GM12874 (cell line): ENCODE measurements around the gene C4orf46.

ENCODE experiments used
- CTCF ChIP-seq: IDR thresholded peaks from 2 replicates; pipeline ENCODE4 v1.5.1; 2011; ENCODE audit warnings: low read depth, mild to moderate bottlenecking, control low read depth, low read length, moderate library complexity; ENCODE audit not compliant: insufficient read depth

C4orf46 gene

GRCh38 chr4:158644356-158644755, 27.3 kb downstream of the C4orf46 start:
- no peak for TF ChIP-seq CTCF

DNA sequence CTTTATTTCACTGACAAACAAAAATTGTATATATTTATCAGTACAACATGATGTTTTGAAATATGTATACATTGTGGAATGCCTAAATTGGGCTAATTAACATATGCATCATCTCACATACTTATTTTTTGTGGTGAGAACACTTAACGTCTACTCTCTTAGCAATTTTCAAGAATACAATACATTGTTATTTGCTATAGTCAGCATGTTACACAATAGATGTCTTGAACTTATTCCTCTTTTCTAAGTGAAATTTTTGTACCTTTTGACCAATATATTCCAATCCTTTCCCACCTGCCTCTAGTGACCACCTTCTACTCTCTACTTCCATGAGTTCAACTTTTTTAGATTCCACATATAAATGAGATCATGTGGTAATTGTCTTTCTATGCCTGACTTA, 35.1 kb downstream of the C4orf46 start:
- TF ChIP-seq CTCF = no peak

GRCh38 chr4:158630893-158631292, 40.8 kb downstream of the C4orf46 start:
- no peak for TF ChIP-seq CTCF

- TF ChIP-seq CTCF = no peak
These were observed 46.1 kb downstream of the C4orf46 start for GRCh38 chr4:158625544-158625943.

GRCh38 chr4:158624889-158625478, 46.7 kb downstream of the C4orf46 start:
- peak; percentile 42; the same call in 1 of the 2 replicates for TF ChIP-seq CTCF

- no peak for TF ChIP-seq CTCF
These were observed 49.4 kb downstream of the C4orf46 start for GRCh38 chr4:158622251-158622650.

DNA sequence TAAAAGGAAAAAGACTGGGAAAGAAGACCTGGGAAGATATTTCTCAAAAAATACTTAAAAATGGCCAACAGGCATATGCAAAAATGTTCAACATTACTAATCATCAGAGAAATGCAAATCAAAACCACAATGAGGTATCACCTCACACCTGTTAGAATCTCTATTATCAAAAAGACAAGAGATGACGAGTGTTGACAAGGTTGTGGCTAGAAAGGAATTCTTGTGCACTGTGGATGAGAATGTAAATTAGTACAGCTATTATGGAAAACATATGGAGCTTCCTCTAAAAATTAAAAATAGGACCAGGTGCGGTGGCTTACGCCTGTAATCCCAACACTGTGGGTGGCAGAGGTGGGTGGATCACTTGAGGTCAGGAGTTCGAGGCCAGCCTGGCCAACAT, 50.0 kb downstream of the C4orf46 start:
- no peak for TF ChIP-seq CTCF
